Liver (tissue), 2 donors: Measurements from ENCODE around the gene TTYH1.

Source experiments
- GABPA ChIP-seq, 2 donors: IDR thresholded peaks in 1 of 2; conservative IDR thresholded peaks in 1 of 2; 2 replicates each; pipeline ENCODE4 v1.6.1; 2016; ENCODE audit warnings: antibody characterized with exemption in 2 of 2, mild to moderate bottlenecking in 1 of 2, moderate library complexity in 1 of 2
- RXRA ChIP-seq, 2 donors: IDR thresholded peaks; 2 replicates each; pipeline ENCODE4 v1.6.1; 2017 to 2018; ENCODE audit warnings: antibody characterized with exemption in 2 of 2, mild to moderate bottlenecking in 1 of 2
- TF ChIP-seq, protein P1 (sequence below): IDR thresholded peaks from 2 replicates; pipeline ENCODE4 v1.6.1; 2016; ENCODE audit warnings: antibody characterized with exemption, mild to moderate bottlenecking
- donor health status: healthy.

- TF ChIP-seq, protein P1, sequence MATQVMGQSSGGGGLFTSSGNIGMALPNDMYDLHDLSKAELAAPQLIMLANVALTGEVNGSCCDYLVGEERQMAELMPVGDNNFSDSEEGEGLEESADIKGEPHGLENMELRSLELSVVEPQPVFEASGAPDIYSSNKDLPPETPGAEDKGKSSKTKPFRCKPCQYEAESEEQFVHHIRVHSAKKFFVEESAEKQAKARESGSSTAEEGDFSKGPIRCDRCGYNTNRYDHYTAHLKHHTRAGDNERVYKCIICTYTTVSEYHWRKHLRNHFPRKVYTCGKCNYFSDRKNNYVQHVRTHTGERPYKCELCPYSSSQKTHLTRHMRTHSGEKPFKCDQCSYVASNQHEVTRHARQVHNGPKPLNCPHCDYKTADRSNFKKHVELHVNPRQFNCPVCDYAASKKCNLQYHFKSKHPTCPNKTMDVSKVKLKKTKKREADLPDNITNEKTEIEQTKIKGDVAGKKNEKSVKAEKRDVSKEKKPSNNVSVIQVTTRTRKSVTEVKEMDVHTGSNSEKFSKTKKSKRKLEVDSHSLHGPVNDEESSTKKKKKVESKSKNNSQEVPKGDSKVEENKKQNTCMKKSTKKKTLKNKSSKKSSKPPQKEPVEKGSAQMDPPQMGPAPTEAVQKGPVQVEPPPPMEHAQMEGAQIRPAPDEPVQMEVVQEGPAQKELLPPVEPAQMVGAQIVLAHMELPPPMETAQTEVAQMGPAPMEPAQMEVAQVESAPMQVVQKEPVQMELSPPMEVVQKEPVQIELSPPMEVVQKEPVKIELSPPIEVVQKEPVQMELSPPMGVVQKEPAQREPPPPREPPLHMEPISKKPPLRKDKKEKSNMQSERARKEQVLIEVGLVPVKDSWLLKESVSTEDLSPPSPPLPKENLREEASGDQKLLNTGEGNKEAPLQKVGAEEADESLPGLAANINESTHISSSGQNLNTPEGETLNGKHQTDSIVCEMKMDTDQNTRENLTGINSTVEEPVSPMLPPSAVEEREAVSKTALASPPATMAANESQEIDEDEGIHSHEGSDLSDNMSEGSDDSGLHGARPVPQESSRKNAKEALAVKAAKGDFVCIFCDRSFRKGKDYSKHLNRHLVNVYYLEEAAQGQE = no peak
- TF ChIP-seq GABPA (IDR thresholded peaks at IDR 0.05 in 1 of 2, conservative IDR thresholded peaks at IDR 0.05 in 1 of 2) (no peak), RXRA (IDR thresholded peaks at IDR 0.05) (no peak)
These were observed 44.3 kb downstream of the TTYH1 start for GRCh38 chr19:54459282-54460229.
